ENCODE results near the gene FAM20A.

- TF ChIP-seq, protein P1, sequence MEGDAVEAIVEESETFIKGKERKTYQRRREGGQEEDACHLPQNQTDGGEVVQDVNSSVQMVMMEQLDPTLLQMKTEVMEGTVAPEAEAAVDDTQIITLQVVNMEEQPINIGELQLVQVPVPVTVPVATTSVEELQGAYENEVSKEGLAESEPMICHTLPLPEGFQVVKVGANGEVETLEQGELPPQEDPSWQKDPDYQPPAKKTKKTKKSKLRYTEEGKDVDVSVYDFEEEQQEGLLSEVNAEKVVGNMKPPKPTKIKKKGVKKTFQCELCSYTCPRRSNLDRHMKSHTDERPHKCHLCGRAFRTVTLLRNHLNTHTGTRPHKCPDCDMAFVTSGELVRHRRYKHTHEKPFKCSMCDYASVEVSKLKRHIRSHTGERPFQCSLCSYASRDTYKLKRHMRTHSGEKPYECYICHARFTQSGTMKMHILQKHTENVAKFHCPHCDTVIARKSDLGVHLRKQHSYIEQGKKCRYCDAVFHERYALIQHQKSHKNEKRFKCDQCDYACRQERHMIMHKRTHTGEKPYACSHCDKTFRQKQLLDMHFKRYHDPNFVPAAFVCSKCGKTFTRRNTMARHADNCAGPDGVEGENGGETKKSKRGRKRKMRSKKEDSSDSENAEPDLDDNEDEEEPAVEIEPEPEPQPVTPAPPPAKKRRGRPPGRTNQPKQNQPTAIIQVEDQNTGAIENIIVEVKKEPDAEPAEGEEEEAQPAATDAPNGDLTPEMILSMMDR (IDR thresholded peaks at IDR 0.05) = no peak
- no peak for TF ChIP-seq EZH2 (IDR thresholded peaks at IDR 0.05; ENCODE audit: borderline replicate concordance, insufficient read depth, low read depth, low read length, poor library complexity, severe bottlenecking)
Measured at GRCh38 chr17:68497885-68498319, 103.3 kb downstream of the FAM20A start.

All from B cell (primary cell).